Kidney epithelial cell (primary cell): ENCODE data around the gene FAM171A1. TPM values are rescaled to one million over a fixed set of nuclear protein-coding genes. Genes with fewer than 3 reads are reported as not detected.

Experiments used
- DNase-seq: peaks from one replicate; pipeline ENCODE4 v3.0.0-alpha.2; 2010; ENCODE audit warnings: low read depth
- H3K27me3 ChIP-seq: 2 replicates; pipeline ENCODE4 v1.6.0; 2011; ENCODE audit warnings: low read length; ENCODE audit not compliant: control insufficient read depth, insufficient read depth
- H3K36me3 ChIP-seq: 2 replicates; pipeline ENCODE4 v1.5.1; 2011; ENCODE audit warnings: low read length; ENCODE audit not compliant: control insufficient read depth, insufficient read depth
- H3K4me3 ChIP-seq: 2 replicates; pipeline ENCODE4 v1.5.1; 2011; ENCODE audit warnings: low read depth, mild to moderate bottlenecking, control low read depth, low read length
- CTCF ChIP-seq: IDR thresholded peaks from 2 replicates; pipeline ENCODE4 v1.5.1; 2011; ENCODE audit warnings: mild to moderate bottlenecking, moderate library complexity, low read length, control low read depth, inconsistent platforms; ENCODE audit not compliant: insufficient read depth, poor library complexity, severe bottlenecking
- total RNA-seq: library from RNA; depleted of rRNA; stranded (reverse); fragments of >200 nt; gene quantifications from 2 replicates; pipeline ENCODE4 v1.2.3, GENCODE V29; 2015

FAM171A1 gene
- total RNA-seq, 1 donor from 2014 or later, result 34.0 TPM

DNA sequence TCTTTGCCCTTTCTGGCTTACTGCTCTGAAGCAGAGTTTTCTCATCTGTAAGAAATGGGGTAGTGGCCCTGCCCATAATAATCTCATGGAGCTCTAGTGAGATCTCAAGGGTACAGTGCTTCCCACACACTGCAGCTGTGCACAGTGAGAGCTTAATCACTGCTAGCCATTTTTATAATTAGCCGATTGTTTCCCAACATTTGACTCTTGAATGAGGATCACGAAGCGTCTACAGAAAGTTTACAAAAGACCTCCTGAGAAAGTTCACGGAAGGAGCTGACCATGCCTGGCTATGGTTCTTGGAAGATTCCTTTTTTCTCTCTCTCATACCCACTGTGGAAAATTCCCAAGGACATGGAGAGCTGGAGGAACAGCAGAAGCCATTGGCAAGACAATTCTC lies 70.4 kb downstream of the FAM171A1 start:
- TF ChIP-seq CTCF, result no peak

DNA sequence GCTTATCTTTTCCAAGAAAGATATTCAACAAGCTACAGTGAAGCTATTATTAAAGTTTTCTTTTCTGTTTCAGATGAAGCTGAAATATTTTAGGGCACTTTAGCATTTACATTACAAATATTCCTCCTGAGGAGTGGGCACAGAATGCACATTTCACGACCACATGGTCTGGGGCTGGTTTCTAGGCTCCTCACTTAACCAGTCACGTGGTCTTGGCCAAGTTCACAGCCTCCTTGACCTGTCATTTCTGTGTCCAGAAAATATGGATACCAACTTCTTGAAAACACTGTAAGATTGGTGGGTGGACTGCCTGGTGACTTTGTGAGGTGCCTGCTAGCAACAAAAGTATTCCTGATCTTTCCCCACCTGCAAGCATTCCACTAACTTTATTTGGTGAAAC lies 70.9 kb downstream of the FAM171A1 start:
- DNase-seq, result no peak
- no peak for TF ChIP-seq CTCF
- no peaks in the 10 kb centered on the region for H3K27me3 ChIP-seq
- H3K36me3 ChIP-seq, result no peaks in the 10 kb centered on the region
- H3K4me3 ChIP-seq, result no peak overlapping the region

More for the DNA sequence above, 70.4 kb downstream of the FAM171A1 start:
- no peak for DNase-seq
- Histone ChIP-seq H3K36me3 (no peaks in the 10 kb centered on the region), H3K4me3 (no peak overlapping the region), H3K27me3 (no peaks in the 10 kb centered on the region)

- no peak for DNase-seq
- TF ChIP-seq CTCF, result no peak
- H3K27me3 ChIP-seq, result no peaks in the 10 kb centered on the region
- no peaks in the 10 kb centered on the region for H3K36me3 ChIP-seq
- no peak overlapping the region for H3K4me3 ChIP-seq
Measured at GRCh38 chr10:15296701-15297100, 74.4 kb downstream of the FAM171A1 start.

GRCh38 chr10:15295537-15296325 lies 75.4 kb downstream of the FAM171A1 start:
- no peak overlapping the region for H3K4me3 ChIP-seq
- H3K27me3 ChIP-seq, result no peaks in the 10 kb centered on the region
- no peaks in the 10 kb centered on the region for H3K36me3 ChIP-seq
- no peak for TF ChIP-seq CTCF
- DNase-seq, result no peak

DNA sequence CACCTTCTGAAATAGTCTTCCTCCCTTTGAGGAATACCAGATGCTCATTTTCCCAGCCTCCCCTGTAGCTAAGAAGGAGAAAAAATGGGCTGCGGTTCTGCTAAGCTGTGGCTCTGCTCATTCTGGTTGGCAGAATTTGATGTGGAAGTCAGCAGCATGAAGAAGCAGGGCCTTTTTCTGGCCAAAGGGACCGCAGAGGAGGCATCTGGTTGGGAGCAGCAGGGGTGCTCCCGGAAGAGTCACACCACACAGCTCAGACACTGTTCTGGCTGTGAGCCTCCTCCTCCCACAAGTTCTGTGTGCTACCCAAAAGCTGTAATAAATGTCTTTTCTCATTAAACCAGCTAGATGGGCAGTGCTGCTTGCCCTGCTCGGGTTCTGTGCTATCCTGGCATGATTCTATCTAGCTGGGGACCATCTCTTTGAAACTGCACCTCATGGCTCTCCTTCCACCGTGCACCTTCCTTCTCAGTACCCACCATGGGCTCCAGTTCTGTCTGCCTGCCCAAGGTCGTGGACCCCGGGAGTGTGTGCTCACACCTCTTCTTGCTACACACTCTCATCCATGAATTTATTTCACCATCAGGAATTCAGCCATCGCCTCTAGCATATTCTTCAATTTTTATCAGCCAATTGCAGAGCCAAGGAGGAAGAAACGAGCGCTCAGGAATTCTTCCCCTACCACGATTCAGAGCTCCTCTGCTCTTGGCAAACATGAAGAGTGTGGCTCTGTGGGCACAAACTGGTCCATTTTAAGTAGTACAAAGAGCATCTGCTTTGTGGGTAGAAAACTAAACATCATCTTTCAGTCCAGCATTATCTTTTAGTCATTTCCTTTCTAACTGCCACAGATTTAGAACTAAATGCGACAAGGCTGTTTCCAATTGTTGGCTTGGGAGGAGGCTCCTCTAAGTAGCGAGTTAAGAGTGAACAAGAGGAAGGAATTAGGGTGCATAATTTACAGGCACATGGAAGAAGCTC lies 76.9 kb downstream of the FAM171A1 start:
- TF ChIP-seq CTCF, result no peak
- DNase-seq, result no peak
- Histone ChIP-seq H3K36me3 (no peaks in the 10 kb centered on the region), H3K27me3 (no peaks in the 10 kb centered on the region), H3K4me3 (no peak overlapping the region)
